C4-2B (cell line): ENCODE measurements around the gene CREB3L1.
A peak's percentile ranks its signal among the peaks of the same experiment; 100 is the strongest.

ENCODE experiments used
- ZFX ChIP-seq: fragments of 450-650 bp; IDR thresholded peaks from 2 replicates; pipeline ENCODE4 v1.6.1; 2017
- TF ChIP-seq, protein P1 (sequence below): fragments of 450-650 bp; conservative IDR thresholded peaks from 2 replicates; pipeline ENCODE4 v1.5.1; 2017; ENCODE audit warnings: mild to moderate bottlenecking

DNA sequence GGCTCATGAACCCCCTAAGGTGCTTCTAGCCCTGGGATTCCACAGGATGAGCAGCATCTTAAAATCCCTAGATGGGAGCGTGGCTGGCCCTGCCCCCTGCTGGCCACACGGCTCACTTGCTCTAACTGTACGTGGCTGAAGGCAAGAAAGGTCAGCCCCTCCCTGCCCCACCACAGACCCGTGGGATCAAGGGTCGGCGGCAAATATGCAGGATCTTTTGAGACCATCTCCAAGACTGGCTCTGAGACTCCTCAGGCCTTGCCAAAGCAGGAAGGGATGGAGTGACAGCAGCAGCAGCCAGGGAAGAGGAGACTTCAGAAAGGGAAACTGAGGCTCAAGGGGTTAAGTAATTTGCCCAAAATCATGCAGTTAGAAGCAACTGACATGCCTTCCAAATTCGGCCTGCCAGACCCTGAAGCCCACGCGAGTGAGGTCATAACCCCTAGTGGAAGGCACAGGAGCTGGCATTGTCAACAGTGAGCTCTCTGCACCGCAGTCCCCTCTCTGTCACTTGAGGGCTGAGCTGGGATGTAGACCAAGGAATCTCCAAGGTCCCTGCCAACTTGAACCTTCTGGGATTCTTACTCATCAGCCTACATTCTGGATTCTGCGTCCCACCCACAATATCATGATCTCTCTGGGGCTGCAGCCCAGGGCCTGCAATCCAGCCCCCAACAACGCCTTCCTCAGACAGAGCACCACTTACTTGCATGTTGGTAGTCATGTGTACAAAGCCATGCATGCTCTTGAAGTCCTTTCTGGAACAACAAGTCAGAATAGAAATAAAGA is 31.4 kb downstream of the CREB3L1 start:
- TF ChIP-seq, protein P1, sequence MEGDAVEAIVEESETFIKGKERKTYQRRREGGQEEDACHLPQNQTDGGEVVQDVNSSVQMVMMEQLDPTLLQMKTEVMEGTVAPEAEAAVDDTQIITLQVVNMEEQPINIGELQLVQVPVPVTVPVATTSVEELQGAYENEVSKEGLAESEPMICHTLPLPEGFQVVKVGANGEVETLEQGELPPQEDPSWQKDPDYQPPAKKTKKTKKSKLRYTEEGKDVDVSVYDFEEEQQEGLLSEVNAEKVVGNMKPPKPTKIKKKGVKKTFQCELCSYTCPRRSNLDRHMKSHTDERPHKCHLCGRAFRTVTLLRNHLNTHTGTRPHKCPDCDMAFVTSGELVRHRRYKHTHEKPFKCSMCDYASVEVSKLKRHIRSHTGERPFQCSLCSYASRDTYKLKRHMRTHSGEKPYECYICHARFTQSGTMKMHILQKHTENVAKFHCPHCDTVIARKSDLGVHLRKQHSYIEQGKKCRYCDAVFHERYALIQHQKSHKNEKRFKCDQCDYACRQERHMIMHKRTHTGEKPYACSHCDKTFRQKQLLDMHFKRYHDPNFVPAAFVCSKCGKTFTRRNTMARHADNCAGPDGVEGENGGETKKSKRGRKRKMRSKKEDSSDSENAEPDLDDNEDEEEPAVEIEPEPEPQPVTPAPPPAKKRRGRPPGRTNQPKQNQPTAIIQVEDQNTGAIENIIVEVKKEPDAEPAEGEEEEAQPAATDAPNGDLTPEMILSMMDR: peak; percentile 97
- no peak for TF ChIP-seq ZFX
